Transverse colon (tissue), 4 donors: ENCODE measurements around the gene LRRFIP2.

Experiments used
- POLR2A ChIP-seq: fragments of 450-650 bp; IDR thresholded peaks from one replicate; pipeline ENCODE4 v1.6.1; 2016; ENCODE audit warnings: antibody characterized with exemption, mild to moderate bottlenecking, moderate library complexity
- POLR2AphosphoS5 ChIP-seq, 3 donors: sonication (generic); formaldehyde crosslinking; IDR thresholded peaks; one replicate each; pipeline ENCODE4 v1.6.1; 2016; ENCODE audit warnings: antibody characterized with exemption in 3 of 3
- TF ChIP-seq, protein P1 (sequence below), 5 experiments: fragments of 200-600 bp in 3 of 5; fragments of 450-650 bp in 2 of 5; sonication (generic) in 3 of 5; IDR thresholded peaks; 1 replicate in 2 of 5; 2 replicates in 3 of 5; pipeline ENCODE4 v1.5.1; 2016 to 2017; ENCODE audit warnings: antibody characterized with exemption in 5 of 5, inconsistent platforms in 3 of 5, mild to moderate bottlenecking in 2 of 5, moderate library complexity in 1 of 5

DNA sequence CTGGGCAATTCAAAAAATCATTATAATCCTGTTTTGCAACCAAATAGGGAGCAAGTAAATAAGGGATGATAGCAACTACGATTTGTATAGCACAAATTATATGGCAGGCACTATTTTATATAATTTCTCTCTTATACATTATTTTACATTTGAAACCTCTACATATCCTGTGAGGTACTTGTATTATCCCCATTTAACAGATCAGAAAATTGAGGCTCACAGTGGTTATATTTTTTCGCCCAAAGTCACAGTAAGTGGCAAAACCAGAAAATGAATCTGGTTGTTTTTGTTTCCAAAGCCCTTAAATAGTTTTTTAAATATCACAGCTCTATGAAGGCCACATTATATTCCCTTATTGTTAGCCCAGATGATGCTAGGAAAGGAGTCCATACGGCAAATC lies 106.8 kb downstream of the LRRFIP2 start:
- TF ChIP-seq, protein P1, sequence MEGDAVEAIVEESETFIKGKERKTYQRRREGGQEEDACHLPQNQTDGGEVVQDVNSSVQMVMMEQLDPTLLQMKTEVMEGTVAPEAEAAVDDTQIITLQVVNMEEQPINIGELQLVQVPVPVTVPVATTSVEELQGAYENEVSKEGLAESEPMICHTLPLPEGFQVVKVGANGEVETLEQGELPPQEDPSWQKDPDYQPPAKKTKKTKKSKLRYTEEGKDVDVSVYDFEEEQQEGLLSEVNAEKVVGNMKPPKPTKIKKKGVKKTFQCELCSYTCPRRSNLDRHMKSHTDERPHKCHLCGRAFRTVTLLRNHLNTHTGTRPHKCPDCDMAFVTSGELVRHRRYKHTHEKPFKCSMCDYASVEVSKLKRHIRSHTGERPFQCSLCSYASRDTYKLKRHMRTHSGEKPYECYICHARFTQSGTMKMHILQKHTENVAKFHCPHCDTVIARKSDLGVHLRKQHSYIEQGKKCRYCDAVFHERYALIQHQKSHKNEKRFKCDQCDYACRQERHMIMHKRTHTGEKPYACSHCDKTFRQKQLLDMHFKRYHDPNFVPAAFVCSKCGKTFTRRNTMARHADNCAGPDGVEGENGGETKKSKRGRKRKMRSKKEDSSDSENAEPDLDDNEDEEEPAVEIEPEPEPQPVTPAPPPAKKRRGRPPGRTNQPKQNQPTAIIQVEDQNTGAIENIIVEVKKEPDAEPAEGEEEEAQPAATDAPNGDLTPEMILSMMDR (IDR thresholded peaks at IDR 0.05) = no peak
- TF ChIP-seq POLR2A (no peak), POLR2AphosphoS5 (IDR thresholded peaks at IDR 0.05) (no peak)
